CD4-positive, alpha-beta T cell treated with Interferon alpha-2 for 1 hour (primary cell): ENCODE data around the gene SLC2A3.
"Not testable (repeated sequence)": the region's sequence is repeated elsewhere in the genome, so short reads cannot be mapped to it uniquely, and the experiment has no call there.

Experiments used
- DNase-seq, 2 donors: peaks; one replicate each; pipeline ENCODE4 v3.0.0-alpha.2; 2020 to 2022

SLC2A3 gene

DNA sequence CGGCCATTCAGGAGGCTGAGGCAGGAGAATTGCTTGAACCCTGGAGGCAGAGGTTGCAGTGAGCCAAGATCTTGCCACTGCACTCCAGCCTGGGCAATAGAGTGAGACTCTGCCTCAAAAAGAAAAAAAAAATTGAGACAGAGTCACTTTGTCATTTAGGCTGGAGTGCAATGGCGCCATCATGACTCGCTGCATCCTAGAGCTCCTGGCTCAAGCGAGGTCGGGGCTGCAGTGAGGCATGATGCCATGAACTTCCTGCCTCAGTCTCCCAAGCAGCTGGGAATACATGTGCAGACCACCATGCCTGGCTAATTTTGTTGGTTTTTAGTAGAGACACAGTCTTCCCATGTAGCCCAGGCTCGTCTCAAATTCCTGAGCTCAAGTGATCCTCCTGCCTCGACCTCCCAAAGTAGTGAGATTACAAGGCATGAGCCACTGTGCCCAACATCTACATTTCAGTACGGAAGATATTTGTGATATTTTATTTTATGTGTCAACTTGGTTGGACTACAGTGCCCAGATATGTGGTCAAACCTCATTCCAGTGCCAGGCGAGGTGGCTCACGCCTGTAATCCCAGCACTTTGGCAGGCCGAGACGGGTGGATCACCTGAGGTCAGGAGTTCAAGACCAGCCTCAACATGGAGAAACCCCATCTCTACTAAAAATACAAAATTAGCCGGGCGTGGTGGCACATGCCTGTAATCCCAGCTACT lies 14.4 kb upstream of the SLC2A3 start:
- not testable (repeated sequence) for DNase-seq

DNA sequence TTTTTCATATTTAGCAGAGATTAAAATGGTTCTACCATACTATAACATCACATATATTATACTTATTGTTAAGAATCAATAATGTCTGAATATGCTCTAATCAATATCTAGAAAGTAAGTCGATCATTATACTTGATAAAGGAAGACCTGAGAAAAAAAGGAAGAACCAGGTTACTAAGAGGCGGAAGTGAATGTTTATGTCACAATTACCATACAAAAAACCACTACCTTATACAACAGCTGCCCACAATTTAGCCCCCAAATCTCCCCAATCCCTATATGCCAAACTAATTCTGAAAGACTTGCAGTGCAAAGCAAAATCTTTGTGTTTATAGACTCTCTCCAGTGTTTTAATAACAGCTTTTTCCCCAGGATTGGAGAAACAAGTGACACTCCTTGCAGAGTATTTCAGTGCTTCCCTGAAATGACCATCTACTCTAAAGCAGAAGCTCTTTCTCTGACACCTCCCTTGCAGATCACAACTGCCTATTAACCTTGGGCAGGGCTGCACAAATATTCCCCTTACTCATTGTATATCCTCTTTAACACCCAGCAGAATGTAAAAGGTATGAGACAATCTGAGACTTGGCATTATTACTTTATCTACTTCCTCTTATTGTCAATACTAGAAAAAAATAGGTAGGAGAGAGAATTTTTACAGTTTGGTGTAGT lies 12.7 kb upstream of the SLC2A3 start:
- peak in 1 of 2 donors; percentile 10 for DNase-seq

DNA sequence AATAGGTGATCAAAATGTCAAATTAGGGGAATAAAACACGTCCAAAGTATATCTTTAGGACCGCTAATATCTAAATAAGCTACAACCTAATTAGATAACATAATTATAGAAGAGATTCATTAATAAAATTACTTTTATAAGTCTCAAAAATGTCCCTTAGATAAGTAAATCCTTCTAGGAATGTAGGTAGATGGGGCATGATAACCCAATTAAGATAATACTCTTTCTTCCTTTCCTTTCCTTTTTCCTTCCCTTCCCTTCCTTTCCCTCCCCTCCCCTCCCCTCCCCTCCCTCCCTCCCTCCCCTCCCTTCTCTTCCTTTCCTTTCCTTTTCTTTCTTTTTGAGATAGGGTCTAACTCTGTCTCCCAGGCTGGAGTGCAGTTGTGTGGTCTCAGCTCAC lies 11.0 kb upstream of the SLC2A3 start:
- no peak for DNase-seq

DNA sequence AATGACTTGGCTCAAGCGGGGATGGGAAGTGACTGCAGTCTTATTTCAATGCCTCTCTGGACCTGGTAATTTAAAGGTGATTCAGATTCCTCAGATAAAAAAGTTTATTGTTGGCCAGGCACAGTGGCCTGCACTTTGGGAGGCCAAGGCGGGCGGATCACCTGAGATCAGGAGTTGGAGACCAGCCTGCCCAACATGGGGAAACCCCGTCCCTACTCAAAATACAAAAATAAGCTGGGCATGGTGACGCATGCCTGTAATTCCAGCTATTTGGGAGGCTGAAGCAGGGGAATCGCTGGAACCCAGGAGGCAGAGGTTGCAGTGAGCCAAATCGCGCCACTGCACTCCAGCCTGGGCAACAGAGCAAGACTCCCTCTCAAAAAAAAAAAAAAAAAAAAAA lies 8.8 kb upstream of the SLC2A3 start:
- not testable (repeated sequence) for DNase-seq

DNA sequence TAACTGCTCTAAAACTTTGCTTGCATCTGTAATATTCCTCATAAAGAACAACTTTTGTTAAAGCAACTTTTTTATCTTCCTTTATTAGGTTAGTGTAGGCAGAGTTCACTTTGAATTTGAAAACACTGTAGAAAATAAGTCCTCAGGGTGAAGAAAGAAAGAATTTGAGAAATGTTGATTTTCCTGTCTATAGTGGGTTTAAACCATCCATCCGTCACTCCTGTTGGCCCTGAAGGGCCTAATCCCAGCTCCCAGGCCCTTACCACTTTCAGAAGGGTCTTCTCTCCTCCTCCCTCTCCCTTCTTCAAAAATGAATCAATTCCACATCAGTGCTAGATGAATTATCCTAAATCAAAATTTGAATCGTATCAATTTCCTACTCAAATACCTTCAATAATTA lies 4.9 kb upstream of the SLC2A3 start:
- no peak for DNase-seq

DNA sequence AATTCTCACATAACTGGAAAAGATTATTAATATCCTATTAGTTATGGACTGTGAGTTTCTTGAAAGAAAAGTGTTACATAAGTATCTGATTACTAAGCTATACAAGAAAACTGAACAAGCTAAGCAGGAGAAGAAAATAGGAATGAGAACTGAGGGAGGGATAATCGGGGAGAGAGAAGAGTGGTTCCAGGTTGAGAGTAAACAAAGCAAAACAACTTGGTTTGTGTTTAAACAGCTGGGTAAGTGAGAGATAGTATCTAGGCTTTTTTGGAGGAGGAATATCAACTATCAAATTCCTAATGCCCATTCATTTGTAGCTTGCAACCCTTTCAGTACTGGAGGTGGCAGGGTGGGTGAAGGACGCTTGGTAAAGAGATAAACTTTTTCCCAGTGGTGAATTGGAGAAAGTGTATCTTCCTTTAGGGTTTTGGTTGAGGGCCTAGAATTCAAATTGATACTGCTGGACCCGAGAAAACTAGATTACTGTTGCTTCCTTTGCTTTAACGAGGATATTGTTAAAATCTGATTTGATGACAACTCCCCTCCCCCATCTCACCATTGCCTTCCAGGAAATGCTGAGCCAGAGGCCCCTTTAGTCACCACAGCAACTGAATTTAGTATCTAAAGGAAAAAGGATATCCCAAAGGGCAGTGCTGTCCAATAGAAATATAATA lies 2.0 kb upstream of the SLC2A3 start:
- peak in 1 of 2 donors; percentile 29 for DNase-seq

DNA sequence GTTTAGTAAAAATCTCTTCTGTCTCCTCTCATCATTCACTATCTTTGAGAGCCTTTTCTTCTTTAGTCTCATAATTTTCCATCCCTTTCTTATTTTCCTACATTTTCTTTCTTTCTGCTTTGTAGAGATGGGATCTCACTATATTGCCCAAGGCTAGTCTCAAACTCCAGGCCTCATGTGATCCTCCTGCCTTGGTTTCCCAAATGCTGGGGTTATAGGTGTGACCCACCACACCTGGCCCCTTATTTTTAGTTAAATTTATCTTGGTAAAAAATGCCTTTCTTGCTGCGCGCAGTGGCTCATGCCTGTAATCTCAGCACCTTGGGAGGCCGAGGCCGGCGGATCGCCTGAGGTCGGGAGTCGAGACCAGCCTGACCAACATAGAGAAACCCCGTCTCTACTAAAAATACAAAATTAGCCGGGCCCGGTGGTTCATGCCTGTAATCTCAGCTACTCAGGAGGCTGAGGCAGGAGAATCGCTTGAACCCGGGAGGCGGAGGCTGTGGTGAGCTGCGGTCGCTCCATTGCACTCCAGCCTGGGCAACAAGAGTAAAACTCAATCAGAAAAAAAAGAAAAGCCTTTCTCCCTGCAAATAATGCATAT lies 996 bp downstream of the SLC2A3 start:
- DNase-seq = peak in 1 of 2 donors; percentile 32

DNA sequence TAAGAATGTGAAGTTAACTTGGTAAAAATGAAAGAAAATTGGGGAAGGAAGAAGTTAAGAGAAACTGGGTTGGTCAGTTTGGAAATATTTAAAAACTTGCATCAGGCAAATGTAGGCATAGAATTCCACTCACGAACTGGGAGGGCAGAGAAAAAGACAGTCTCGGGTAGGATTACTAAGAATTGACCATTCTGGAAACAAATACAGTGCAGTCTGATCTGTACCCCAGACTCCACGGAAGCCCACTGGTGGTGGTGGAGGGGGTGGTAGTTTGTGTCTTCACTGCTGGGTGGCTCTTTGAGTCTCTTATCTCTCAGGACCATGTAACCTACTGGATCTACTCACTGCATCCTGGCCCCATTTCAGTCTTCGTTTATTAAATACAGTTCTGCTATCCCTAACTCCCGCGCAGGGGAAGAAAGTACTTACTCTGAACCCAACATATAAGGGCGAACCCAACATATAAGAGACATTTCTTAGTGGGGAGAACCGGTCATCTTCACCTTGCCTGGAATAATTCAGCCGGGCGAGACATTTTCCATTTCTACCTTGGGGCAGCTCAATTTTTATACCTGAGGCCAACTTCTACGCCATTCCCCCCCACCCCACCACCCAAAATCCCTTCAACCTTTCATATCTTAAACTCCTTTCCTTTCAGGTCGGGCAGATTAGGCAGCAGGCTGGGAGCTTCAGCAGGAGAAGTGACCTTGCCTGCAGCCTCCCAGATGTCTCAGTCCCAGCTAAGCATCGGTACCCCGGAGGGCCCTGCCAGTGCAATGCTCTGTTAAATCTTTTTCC lies 1.7 kb downstream of the SLC2A3 start:
- peak in 1 of 2 donors; percentile 42 for DNase-seq

DNA sequence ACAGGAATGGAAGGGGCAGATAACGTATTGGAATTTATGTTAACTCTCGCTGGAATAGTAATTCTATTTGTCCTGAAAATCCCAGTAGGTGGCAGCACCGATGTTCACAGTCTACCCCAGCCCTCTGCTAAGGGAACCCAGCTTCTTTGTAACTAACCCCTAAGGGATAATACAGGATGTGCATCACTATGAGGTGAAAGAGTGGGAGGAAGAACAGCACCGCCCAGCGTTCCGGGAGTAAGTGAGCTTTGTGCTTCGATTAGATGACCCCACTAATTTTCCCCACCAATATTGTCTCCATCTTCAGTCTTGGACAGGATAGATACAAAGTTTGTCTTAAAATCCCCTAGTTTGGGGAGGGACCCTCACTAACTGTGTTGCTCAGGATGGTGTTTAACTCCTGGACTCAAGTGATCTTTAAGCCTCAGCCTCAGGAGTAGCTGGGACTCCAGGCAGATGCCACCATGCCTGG lies 2.7 kb downstream of the SLC2A3 start:
- DNase-seq = peak; percentile 84 to 89

DNA sequence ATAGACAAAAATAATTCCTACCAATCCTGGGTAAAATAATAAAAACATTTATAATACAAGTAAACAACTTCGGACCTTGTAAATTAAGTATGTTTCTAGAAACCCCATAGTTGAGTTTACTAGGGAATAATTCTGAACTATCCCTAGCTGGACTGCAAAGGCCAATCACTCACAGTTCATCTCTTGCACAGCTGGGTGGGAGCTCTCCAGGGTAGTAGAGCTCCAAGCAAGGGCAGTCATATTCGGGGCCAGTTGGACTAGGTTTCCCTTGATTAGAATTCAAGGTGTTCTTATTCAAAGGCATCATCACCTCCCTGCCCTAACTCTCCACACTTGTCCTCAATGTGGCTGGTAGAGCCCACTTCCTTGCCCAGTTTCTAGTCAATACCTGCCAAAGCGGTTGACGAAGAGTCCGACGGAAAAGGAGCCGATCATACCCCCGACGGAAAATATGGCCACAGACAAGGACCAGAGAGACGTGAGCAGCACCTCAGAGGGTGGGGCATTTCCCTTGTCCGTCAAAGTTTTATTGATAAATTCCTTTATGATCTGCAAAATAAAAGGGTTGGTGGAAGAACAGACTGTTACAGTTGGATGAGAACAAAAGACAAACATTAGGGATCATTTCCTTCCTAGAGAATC lies 3.3 kb downstream of the SLC2A3 start:
- peak in 1 of 2 donors; percentile 12 for DNase-seq

DNA sequence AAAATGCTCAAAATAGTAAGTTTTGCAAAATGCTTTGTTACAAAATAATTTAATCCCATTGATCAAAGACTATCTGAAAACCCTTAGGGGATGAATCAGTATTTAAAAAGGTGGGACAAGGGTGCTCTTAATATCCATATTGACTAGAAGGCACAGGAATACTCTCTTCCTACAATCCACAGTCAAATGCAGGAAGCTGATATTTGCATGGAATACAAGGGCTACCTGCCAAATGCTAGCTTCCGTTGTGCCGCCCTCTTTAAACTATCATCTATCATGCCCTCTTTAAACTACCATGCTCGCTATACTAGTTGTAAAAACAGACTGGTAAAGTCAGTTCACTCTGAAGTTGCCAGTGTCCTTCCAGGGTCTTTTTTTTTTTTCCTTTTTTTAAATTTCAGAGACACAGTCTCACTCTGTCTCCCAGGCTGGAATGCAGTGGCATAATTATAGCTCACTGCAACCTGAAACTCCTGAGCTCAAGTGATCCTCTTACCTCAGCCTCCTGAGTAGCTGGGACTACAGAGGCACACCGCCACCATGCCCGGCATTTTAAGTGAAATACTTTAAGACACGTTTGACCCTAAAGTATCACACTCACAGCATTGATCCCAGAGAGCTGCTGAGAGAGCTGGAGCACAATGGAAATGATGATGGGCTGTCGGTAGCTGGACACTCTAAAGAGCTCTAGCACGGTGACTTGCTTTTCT lies 6.7 kb downstream of the SLC2A3 start:
- no peak for DNase-seq

DNA sequence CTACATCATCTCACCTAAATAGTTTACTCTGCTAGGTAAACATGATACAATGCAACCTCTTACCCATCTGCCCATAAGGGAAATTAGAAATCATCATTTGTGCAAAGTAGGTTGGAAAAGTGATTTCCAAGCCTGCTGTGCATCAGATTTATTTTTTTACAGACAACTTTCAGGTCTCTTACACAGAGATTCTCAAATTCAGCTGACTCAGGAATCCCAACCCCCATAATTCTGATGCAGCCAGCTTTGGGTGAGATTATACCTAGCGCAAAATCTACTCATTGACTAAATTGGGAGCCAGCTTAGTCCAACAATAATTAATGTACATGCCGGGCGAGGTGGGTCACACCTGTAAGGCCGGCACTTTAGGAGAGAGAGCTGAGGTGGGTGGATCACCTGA lies 8.5 kb downstream of the SLC2A3 start:
- DNase-seq = no peak

DNA sequence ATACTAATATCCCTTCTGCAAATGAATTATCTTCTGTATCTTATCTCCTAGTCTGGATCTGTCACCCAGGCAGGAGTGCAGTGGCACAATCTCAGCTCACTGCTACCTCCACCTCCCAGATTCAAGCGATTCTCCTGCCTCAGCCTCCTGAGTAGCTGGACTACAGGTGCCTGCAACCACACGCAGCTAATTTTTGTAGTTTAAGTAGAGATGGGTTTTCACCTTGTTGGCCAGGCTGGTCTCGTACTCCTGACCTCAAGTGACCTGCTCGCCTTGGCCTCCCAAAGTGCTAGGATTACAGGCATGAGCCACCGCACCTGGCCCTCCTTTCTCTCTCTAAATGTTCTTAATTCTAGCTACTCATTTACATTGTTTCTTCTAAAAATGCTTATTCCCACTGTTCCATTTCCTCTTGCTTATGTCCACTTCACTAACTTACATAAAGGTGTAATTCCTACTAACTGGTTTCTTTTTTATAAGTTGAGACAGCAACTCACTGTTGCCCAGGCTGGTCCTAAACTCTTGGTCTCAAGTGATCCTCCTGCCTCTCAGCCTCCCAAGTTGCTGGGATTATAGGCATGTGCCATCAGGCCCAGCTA lies 9.8 kb downstream of the SLC2A3 start:
- DNase-seq = not testable (repeated sequence)

DNA sequence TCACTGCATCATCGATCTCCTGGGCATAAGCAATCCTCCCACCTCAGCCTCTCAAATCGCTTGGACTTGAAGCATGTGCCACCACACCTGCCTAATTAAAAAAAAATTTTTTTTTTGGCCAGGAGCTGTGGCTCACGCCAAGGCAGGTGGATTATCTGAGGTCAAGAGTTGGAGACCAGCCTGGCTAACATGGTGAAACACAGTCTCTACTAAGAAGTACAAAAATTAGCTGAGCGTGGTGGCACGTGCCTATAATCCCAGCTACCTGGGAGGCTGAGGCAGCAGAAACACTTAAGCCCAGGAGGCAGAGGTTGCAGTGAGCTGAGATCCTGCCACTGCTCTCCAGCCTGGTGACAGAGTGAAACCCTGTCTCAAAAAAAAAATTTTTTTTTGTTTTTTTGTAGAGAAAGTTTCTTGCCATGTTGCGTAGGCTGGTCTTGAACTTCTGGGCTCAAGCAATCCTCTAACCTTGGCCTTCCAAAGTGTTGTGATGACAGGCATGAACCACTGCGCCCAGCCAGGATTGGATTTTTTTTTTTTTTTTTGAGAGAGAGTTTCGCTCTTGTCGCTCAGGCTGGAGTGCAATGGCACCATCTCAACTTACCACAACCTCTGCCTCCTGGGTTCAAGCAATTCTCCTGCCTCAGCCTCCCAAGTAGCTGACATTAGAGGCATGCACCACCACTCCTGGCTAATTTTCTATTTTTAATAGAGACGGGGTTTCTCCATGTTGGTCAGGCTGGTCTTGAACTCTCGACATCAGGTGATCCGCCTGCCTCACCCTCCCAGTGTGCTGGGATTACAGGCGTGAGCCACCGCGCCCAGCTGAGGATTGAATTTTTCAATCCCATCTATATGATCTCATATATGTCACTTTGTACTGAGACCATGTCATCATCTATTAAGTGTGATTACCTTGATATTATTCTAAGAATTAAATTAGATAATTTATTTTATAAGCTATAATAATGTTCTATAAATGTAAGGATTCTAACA lies 12.4 kb downstream of the SLC2A3 start:
- no peak for DNase-seq

DNA sequence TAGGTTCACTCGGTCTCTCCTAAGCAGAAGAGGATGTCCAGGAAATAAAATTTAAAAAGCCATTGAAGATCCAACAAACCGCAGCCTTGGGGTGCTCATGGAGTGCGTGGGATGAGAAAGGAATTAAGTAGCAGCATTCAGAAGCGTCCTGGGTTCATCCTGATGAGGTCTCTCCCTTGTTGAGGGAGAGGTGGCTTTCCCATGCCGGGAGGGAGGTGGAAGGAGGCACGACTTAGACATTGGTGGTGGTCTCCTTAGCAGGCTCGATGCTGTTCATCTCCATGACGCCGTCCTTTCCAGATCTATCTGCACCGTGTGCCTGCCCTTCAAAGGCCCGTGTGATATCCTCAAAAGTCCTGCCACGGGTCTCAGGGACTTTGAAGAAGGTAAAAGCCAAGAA lies 14.8 kb downstream of the SLC2A3 start:
- DNase-seq = not testable (repeated sequence)

DNA sequence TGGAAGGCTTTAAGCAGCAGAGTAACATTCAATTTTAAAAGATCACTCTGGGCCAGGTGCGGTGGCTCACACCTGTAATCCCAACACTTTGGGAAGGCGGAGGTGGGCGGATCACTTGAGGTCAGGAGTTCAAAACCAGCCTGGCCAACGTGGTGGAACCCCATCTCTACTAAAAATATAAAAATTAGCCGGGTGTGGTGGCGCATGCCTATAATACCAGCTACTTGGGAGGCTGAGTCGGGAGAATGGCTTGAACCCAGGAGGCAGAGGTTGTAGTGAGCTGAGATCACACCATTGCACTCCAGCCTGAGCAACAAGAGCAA lies 17.8 kb downstream of the SLC2A3 start:
- DNase-seq = not testable (repeated sequence)

DNA sequence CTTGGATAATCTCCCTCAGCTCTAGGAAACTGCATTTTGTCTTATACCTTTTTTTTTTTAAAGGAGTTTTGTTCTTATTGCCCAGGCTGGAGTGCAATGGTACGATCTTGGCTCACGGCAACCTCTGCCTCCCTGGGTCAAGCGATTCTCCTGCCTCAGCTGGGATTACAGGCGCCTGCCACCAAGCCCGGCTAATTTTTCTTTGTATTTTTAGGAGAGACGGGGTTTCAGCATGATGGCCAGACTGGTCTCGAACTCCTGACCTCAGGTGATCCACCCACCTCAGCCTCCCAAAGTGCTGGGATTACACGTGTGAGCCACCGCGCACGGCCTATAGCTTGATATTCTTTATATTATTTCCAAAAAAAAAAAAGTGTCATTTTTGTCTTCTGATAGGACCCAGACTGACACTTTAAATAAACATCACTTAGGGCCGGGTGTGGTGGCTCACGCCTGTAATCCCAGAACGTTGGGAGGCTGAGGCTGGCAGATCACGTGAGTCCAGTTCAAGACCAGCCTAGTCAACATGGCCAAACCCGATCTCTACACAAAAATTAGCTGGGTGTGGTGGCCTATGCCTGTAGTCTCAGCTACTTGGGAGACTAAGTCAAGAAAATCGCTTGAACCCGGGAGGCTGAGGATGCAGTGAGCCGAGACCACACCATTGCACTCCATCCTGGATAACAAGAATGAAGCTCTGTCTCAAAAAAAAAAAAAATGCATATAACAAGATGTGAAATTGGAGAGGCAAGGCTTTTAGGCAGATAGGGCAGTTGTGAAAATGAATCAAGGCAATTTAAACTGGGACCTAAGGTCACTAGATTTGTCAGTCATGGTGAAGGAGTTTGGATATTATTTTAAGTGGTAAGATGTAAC lies 18.4 kb downstream of the SLC2A3 start:
- DNase-seq = no peak

DNA sequence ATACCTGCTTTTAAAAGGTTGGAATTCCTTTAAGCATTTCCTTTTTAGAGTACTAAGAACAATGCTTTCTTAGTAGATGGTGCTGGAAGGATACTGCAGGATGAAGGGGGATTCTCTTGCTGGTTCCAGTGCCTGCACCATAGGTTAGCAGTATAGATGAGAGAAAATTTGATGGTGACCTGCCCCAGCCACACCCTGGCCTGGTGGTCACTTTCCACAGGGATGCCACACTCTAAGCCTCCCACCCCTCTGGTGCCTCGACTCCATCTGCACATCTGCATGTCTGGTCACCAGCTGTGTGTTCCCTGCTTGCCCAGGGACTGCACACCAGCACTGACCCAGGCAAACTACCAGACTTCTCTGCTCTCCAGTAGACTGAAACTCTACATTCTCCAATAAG lies 19.1 kb downstream of the SLC2A3 start:
- peak in 1 of 2 donors; percentile 31 for DNase-seq
